ENCODE results near the gene ELANE.

The ELANE gene

GRCh38 chr19:858284-858683 lies 6.2 kb downstream of the ELANE start:
- Mint-ChIP-seq H3K4me1 (ENCODE audit: low read depth) (peaks cover 48% of the 10 kb centered on the region), H3K36me3 (ENCODE audit: low read depth) (peaks cover 16% of the 10 kb centered on the region), H3K4me3 (no peak overlapping the region), H3K27me3 (peaks cover 5% of the 10 kb centered on the region), H3K27ac (peak overlapping the region; percentile 89), H3K9me3 (no peaks in the 10 kb centered on the region)
- intact Hi-C loops (cut with micrococcal nuclease): no loop called here

GRCh38 chr19:858868-859843 lies 7.1 kb downstream of the ELANE start, which contains the start of gene CFD:
CFD (plus strand) TSS chr19:859664; CDS start chr19:859690, 26 bp downstream.
- intact Hi-C loops (cut with micrococcal nuclease): no loop called here
- peak within 1 kb of the TSS; percentile 89 for H3K27ac Mint-ChIP-seq
- H3K4me1 Mint-ChIP-seq (ENCODE audit: low read depth): peaks cover 57% of the 10 kb centered on the region

DNA sequence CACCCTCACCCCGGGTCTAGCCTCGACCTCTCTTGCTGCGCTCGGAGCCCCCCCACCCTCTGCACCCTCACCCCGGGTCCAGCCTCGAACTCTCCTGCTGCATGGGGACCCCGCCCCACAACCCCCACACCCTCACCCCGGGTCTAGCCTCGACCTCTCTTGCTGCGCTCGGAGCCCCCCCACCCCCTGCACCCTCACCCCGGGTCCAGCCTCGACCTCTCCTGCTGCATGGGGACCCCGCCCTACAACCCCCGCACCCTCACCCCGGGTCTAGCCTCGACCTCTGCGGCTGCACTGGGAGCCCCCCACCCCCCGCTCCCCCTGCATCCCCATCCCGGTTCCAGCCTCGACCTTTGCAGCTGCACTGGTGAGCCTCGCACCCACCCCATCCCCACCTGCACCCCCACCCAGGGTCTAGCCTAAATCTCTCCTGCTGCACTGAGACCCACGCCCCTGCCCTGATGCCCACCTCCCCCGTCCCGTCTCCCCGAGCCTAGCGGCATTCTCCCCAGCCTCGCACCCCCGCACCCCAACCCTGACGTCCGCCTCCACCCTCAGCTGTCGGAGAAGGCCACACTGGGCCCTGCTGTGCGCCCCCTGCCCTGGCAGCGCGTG lies 9.1 kb downstream of the ELANE start:
- H3K4me3 Mint-ChIP-seq: peak overlapping the region; percentile 76
- H3K36me3 Mint-ChIP-seq (ENCODE audit: low read depth): peaks cover 23% of the 10 kb centered on the region
- peaks cover 2% of the 10 kb centered on the region for H3K27me3 Mint-ChIP-seq
- no peaks in the 10 kb centered on the region for H3K9me3 Mint-ChIP-seq
- peak overlapping the region; percentile 88 for H3K27ac Mint-ChIP-seq
- H3K4me1 Mint-ChIP-seq (ENCODE audit: low read depth): peaks cover 57% of the 10 kb centered on the region
- intact Hi-C loops (cut with micrococcal nuclease): loop anchor here (5.0 kb wide), 1 partner anchor 121 kb away; the partner anchor contains the start of gene WDR18

More at GRCh38 chr19:858868-859843, 7.1 kb downstream of the ELANE start, which contains the start of gene CFD:
- Mint-ChIP-seq H3K27me3 (peaks cover 2% of the 10 kb centered on the region), H3K9me3 (no peaks in the 10 kb centered on the region), H3K4me3 (peak within 1 kb of the TSS; percentile 76), H3K36me3 (ENCODE audit: low read depth) (peaks cover 17% of the 10 kb centered on the region)

- Mint-ChIP-seq H3K9me3 (no peaks in the 10 kb centered on the region), H3K4me3 (peak overlapping the region; percentile 77), H3K27ac (peak overlapping the region; percentile 88)
Observed at GRCh38 chr19:861756-862580, 9.9 kb downstream of the ELANE start.

DNA sequence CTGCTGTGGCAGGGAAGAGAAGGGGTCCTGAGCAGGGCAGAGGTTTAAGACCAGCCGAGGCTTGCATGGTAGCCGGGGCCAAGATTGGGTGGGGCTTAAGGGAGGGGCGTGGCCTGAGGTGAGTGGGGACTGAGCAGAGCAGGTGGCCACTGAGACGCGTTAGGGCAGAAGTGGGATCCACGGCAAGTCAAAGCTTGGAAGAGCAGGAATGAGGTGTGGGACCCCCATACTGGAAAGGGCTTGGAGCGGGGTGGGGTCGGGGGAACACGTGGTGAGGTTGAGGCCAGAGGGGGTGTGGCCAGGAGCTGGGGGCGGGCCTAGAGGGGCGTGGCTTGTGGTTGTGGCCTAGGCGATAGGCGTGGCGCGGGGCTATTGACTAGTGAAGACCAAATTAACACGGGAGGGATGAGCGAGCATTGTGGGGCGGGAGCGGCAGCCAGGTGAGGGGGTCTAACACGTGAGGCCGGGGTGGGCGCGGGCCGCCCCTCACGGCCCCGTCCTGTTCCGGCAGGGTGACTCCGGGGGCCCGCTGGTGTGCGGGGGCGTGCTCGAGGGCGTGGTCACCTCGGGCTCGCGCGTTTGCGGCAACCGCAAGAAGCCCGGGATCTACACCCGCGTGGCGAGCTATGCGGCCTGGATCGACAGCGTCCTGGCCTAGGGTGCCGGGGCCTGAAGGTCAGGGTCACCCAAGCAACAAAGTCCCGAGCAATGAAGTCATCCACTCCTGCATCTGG lies 10.6 kb downstream of the ELANE start:
- peak overlapping the region; percentile 88 for H3K27ac Mint-ChIP-seq
- peaks cover 33% of the 10 kb centered on the region for H3K36me3 Mint-ChIP-seq (ENCODE audit: low read depth)
- intact Hi-C loops (cut with micrococcal nuclease): loop anchor here (2.0 to 5.0 kb wide), 3 partner anchors 50 to 120 kb away; partner anchors contain the start of genes R3HDM4 and WDR18
- H3K4me1 Mint-ChIP-seq (ENCODE audit: low read depth): peaks cover 58% of the 10 kb centered on the region
- peak overlapping the region; percentile 77 for H3K4me3 Mint-ChIP-seq
- peaks cover 2% of the 10 kb centered on the region for H3K27me3 Mint-ChIP-seq
- no peaks in the 10 kb centered on the region for H3K9me3 Mint-ChIP-seq

More at GRCh38 chr19:861756-862580, 9.9 kb downstream of the ELANE start:
- Mint-ChIP-seq H3K27me3 (peaks cover 2% of the 10 kb centered on the region), H3K4me1 (ENCODE audit: low read depth) (peaks cover 57% of the 10 kb centered on the region), H3K36me3 (ENCODE audit: low read depth) (peaks cover 26% of the 10 kb centered on the region)
- intact Hi-C loops (cut with micrococcal nuclease): loop anchor here (2.0 to 5.0 kb wide), 3 partner anchors 51 to 120 kb away; partner anchors contain the start of genes R3HDM4 and WDR18

GRCh38 chr19:863315-863620 lies 11.2 kb downstream of the ELANE start:
- Mint-ChIP-seq H3K9me3 (no peaks in the 10 kb centered on the region), H3K36me3 (ENCODE audit: low read depth) (peaks cover 39% of the 10 kb centered on the region), H3K27ac (peak overlapping the region; percentile 88), H3K4me3 (peak overlapping the region; percentile 77), H3K27me3 (peaks cover 2% of the 10 kb centered on the region), H3K4me1 (ENCODE audit: low read depth) (peaks cover 53% of the 10 kb centered on the region)
- intact Hi-C loops (cut with micrococcal nuclease): loop anchor here (2.0 to 5.0 kb wide), 3 partner anchors 50 to 119 kb away; partner anchors contain the start of genes R3HDM4 and WDR18

- H3K4me3 Mint-ChIP-seq: no peak overlapping the region
- H3K4me1 Mint-ChIP-seq (ENCODE audit: low read depth): peaks cover 44% of the 10 kb centered on the region
- intact Hi-C loops (cut with micrococcal nuclease): no loop called here
Observed at GRCh38 chr19:866769-867300, 14.7 kb downstream of the ELANE start.

DNA sequence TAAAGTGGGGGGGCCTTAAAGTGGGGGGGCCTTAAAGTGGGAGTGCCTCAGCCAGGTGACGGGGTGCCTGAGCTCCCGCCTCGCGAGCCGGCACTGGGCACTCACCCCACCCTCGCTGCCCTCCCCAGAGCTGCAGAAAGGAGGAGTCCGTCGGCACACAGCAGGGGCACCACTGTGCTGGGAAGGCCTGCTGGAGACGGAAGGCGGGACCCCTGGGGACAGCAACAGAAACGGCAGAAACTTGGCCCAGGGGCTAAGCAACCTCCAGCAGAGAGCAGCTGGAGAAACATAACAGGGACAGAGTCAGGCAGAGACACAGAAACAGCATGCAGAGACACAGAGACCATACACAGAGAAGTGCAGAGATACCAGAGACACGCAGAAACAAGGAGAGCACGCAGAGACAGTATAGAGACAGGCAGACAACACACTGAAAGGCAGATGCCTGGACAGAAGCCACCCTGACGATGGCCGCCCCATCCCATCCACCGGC lies 15.2 kb downstream of the ELANE start:
- Mint-ChIP-seq H3K9me3 (no peaks in the 10 kb centered on the region), H3K4me3 (no peak overlapping the region), H3K27ac (no peak overlapping the region), H3K36me3 (ENCODE audit: low read depth) (peaks cover 73% of the 10 kb centered on the region), H3K4me1 (ENCODE audit: low read depth) (peaks cover 46% of the 10 kb centered on the region), H3K27me3 (no peaks in the 10 kb centered on the region)
- intact Hi-C loops (cut with micrococcal nuclease): no loop called here

More at GRCh38 chr19:866769-867300, 14.7 kb downstream of the ELANE start:
- Mint-ChIP-seq H3K9me3 (no peaks in the 10 kb centered on the region), H3K27me3 (no peaks in the 10 kb centered on the region), H3K27ac (no peak overlapping the region), H3K36me3 (ENCODE audit: low read depth) (peaks cover 69% of the 10 kb centered on the region)

GRCh38 chr19:867855-868457 lies 15.9 kb downstream of the ELANE start:
- no peak overlapping the region for H3K27ac Mint-ChIP-seq
- no peaks in the 10 kb centered on the region for H3K9me3 Mint-ChIP-seq
- intact Hi-C loops (cut with micrococcal nuclease): no loop called here
- H3K4me3 Mint-ChIP-seq: no peak overlapping the region
- H3K27me3 Mint-ChIP-seq: no peaks in the 10 kb centered on the region
- H3K36me3 Mint-ChIP-seq (ENCODE audit: low read depth): peaks cover 70% of the 10 kb centered on the region
- peaks cover 44% of the 10 kb centered on the region for H3K4me1 Mint-ChIP-seq (ENCODE audit: low read depth)

- Mint-ChIP-seq H3K4me1 (ENCODE audit: low read depth) (peaks cover 37% of the 10 kb centered on the region), H3K9me3 (no peaks in the 10 kb centered on the region), H3K27me3 (no peaks in the 10 kb centered on the region), H3K4me3 (no peak overlapping the region), H3K36me3 (ENCODE audit: low read depth) (peaks cover 65% of the 10 kb centered on the region), H3K27ac (no peak overlapping the region)
- intact Hi-C loops (cut with micrococcal nuclease): no loop called here
Observed at GRCh38 chr19:868458-869244, 16.5 kb downstream of the ELANE start.

DNA sequence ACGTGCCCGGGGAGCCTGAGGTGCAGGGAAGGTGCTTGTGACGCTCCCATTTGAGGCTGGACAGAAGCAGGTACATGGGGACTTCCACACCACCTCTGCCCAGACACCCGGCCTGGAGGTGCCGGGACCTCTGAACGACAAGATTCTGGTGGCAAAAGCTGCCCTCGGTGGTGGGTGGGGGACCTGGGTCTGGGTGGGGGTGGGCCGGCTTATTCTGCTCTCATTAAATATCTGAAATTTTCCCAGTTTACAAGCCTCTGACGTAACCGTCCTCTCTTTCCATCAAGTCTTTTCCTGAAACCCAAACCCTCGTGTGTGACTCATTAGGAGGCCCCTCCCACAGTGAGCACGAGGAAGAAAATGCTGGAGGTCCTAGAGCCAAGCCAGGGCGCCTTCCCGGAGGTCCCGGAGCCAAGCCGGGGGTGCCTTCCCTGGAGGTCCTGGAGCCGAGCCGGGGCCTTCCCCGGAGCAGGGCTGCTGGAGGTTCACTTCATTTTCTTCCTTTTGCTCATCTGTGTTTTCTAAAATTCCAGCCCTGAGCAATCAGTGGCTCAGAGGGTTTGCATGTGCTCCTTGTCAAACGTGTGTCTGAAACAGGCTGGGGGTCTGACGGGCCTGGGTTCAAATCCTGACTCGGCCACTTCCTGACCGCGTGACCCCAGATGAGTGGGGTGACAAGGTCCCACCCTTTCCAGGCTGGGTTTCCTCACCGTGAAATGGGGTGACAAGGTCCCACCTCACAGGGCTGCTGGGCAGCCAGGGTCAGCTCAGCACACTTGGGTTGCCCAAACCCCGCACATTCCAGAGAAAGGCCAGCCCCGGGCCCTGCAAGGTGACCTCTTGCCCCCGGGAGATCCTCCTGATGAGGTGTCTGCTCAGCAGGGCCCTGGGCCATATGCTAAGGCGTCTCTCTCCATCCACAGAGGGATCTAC lies 17.4 kb downstream of the ELANE start:
- peaks cover 73% of the 10 kb centered on the region for H3K36me3 Mint-ChIP-seq (ENCODE audit: low read depth)
- H3K4me1 Mint-ChIP-seq (ENCODE audit: low read depth): peaks cover 32% of the 10 kb centered on the region
- no peaks in the 10 kb centered on the region for H3K27me3 Mint-ChIP-seq
- H3K4me3 Mint-ChIP-seq: no peak overlapping the region
- peak overlapping the region; percentile 62 for H3K27ac Mint-ChIP-seq
- no peaks in the 10 kb centered on the region for H3K9me3 Mint-ChIP-seq
- intact Hi-C loops (cut with micrococcal nuclease): no loop called here
